MM.1S (cell line): ENCODE measurements around the gene SH3RF3.

Experiments
- DNase-seq: peaks from one replicate; pipeline ENCODE4 v3.0.0-alpha.2; 2015
- H2AFZ ChIP-seq: fragments of 300-600 bp; sonication (generic); 2 replicates; pipeline ENCODE4 v1.6.0; 2016; ENCODE audit warnings: antibody characterized with exemption, low read length
- H3F3A ChIP-seq: fragments of 300-600 bp; sonication (generic); 2 replicates; pipeline ENCODE4 v1.6.1; 2016; ENCODE audit warnings: mild to moderate bottlenecking, antibody characterized with exemption, low read length, moderate library complexity, mixed read lengths; ENCODE audit not compliant: insufficient read depth
- H3K27ac ChIP-seq: fragments of 300-600 bp; sonication (generic); 2 replicates; pipeline ENCODE4 v1.5.1; 2016; ENCODE audit warnings: mild to moderate bottlenecking, low read length
- H3K27me3 ChIP-seq: fragments of 300-600 bp; sonication (generic); replicated peaks from 2 replicates; pipeline ENCODE4 v1.6.0; 2016; ENCODE audit warnings: low read length; ENCODE audit not compliant: insufficient read depth
- H3K36me3 ChIP-seq: fragments of 300-600 bp; sonication (generic); replicated peaks from 2 replicates; pipeline ENCODE4 v1.6.1; 2016; ENCODE audit warnings: mild to moderate bottlenecking, low read length, mixed read lengths; ENCODE audit not compliant: insufficient read depth
- H3K4me1 ChIP-seq: fragments of 300-600 bp; sonication (generic); 2 replicates; pipeline ENCODE4 v1.6.1; 2016; ENCODE audit warnings: low read length, mixed read lengths
- H3K4me2 ChIP-seq: fragments of 300-600 bp; sonication (generic); 2 replicates; pipeline ENCODE4 v1.6.0; 2016; ENCODE audit warnings: low read depth, low read length
- H3K4me3 ChIP-seq: fragments of 300-600 bp; sonication (generic); 2 replicates; pipeline ENCODE4 v1.5.1; 2016; ENCODE audit warnings: low read length, mixed read lengths
- H3K79me2 ChIP-seq: fragments of 300-600 bp; sonication (generic); 2 replicates; pipeline ENCODE4 v1.6.1; 2016; ENCODE audit warnings: mixed run types, low read length, mixed read lengths
- H3K9ac ChIP-seq: fragments of 300-600 bp; sonication (generic); 2 replicates; pipeline ENCODE4 v1.6.1; 2016; ENCODE audit warnings: low read length, mixed read lengths
- H3K9me2 ChIP-seq: fragments of 300-600 bp; sonication (generic); replicated peaks from 2 replicates; pipeline ENCODE4 v1.6.1; 2016; ENCODE audit warnings: mild to moderate bottlenecking, low read length, mixed read lengths; ENCODE audit not compliant: insufficient read depth
- H3K9me3 ChIP-seq: fragments of 300-600 bp; sonication (generic); replicated peaks from 2 replicates; pipeline ENCODE4 v1.6.1; 2016; ENCODE audit warnings: mild to moderate bottlenecking, low read length, mixed read lengths; ENCODE audit not compliant: insufficient read depth
- H4K20me1 ChIP-seq: fragments of 300-600 bp; sonication (generic); 2 replicates; pipeline ENCODE4 v1.6.1; 2016; ENCODE audit warnings: mild to moderate bottlenecking, low read length, moderate library complexity, mixed read lengths; ENCODE audit not compliant: insufficient read depth
- EZH2 ChIP-seq: fragments of 300-600 bp; sonication (generic); optimal IDR thresholded peaks from 2 replicates; pipeline ENCODE3; 2017; ENCODE audit warnings: low read depth, mild to moderate bottlenecking, antibody characterized with exemption, low read length, mixed read lengths
- EZH2phosphoT487 ChIP-seq: fragments of 300-600 bp; sonication (generic); IDR thresholded peaks from 2 replicates; pipeline ENCODE4 v1.6.1; 2018; ENCODE audit warnings: antibody characterized with exemption, low read length
- TF ChIP-seq, protein P1 (sequence below): fragments of 300-600 bp; sonication (generic); IDR thresholded peaks from 2 replicates; pipeline ENCODE4 v1.5.1; 2016; ENCODE audit warnings: antibody characterized with exemption, low read length, mixed read lengths

The SH3RF3 gene

DNA sequence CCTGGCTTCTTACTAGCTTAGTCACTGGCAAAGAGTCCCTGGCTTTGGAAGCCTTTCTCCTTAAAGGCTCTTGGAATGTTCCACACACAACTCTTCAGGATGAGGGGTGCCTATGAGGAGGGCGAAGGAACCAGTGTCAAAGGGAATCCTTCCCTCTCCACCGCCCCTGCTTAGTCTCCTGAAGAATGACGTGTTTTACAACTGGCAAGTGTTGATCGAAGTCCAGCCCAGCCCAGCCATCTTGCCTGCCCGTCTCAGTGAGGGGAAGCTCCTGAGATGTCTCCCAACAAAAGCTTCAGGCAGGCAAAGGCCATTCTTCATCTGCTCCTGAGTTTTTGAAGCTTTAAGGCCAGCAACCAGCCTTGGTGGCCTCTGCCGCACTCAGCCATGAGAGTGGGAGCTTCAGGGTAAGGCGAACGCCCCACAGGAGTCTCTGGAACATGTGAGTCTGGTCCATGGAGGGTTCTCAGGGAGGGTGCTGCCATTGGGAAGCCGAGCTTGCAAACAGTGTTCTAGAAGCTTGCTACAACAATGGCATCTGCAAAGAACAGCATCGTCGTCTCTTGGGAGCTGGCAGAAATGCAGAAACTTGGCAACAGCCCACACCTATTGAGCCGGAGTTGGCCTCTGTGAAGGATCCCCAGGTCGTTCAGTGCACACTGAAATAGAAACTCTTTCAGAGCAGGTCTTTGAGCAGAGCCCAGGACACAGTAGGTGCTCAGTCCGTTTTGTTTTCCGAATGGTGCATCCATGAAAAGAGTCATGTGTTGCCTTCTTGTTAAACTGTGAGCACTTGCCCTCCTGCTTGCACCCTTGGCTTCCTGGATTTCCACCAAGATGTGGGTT lies 264.0 kb downstream of the SH3RF3 start:
- no peaks in the 10 kb centered on the region for H3K36me3 ChIP-seq
- no peaks in the 10 kb centered on the region for H4K20me1 ChIP-seq
- H3K9me2 ChIP-seq, result no peaks in the 10 kb centered on the region
- DNase-seq, result no peak
- no peak overlapping the region for H3K4me2 ChIP-seq
- H3K4me3 ChIP-seq, result no peak overlapping the region
- no peaks in the 10 kb centered on the region for H3K9me3 ChIP-seq
- no peaks in the 10 kb centered on the region for H3K27me3 ChIP-seq
- H3K79me2 ChIP-seq, result no peaks in the 10 kb centered on the region
- H3K27ac ChIP-seq, result no peak overlapping the region
- TF ChIP-seq, protein P1, sequence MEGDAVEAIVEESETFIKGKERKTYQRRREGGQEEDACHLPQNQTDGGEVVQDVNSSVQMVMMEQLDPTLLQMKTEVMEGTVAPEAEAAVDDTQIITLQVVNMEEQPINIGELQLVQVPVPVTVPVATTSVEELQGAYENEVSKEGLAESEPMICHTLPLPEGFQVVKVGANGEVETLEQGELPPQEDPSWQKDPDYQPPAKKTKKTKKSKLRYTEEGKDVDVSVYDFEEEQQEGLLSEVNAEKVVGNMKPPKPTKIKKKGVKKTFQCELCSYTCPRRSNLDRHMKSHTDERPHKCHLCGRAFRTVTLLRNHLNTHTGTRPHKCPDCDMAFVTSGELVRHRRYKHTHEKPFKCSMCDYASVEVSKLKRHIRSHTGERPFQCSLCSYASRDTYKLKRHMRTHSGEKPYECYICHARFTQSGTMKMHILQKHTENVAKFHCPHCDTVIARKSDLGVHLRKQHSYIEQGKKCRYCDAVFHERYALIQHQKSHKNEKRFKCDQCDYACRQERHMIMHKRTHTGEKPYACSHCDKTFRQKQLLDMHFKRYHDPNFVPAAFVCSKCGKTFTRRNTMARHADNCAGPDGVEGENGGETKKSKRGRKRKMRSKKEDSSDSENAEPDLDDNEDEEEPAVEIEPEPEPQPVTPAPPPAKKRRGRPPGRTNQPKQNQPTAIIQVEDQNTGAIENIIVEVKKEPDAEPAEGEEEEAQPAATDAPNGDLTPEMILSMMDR, result no peak
- TF ChIP-seq EZH2phosphoT487 (no peak), EZH2 (no peak)
- H3K4me1 ChIP-seq, result no peaks in the 10 kb centered on the region
- no peak overlapping the region for H3K9ac ChIP-seq
- H2AFZ ChIP-seq, result no peak overlapping the region
- H3F3A ChIP-seq, result no peaks in the 10 kb centered on the region

DNA sequence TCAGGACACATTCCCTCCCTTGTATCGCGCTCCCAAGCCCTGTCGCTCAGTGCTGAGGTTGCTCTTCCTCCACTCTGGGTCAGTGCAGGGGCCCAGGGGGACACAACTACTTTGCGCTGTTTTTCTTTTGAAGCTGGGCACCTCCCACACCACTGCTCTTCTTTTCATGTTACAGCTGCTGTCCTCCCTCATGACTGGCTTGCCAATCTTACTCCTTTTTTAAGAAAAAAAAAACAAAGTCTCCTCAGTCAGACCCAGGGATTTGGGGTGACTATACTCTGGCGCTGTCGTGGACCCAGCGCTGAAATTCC lies 264.6 kb downstream of the SH3RF3 start:
- Histone ChIP-seq H3F3A (no peaks in the 10 kb centered on the region), H2AFZ (no peak overlapping the region), H3K27ac (no peak overlapping the region), H3K9ac (no peak overlapping the region), H3K4me3 (no peak overlapping the region), H3K9me3 (no peaks in the 10 kb centered on the region), H3K9me2 (no peaks in the 10 kb centered on the region), H3K27me3 (no peaks in the 10 kb centered on the region), H3K36me3 (no peaks in the 10 kb centered on the region), H3K79me2 (no peaks in the 10 kb centered on the region), H4K20me1 (no peaks in the 10 kb centered on the region), H3K4me1 (no peaks in the 10 kb centered on the region), H3K4me2 (no peak overlapping the region)
- no peak for DNase-seq
- TF ChIP-seq, protein P1, result no peak
- TF ChIP-seq EZH2 (no peak), EZH2phosphoT487 (no peak)

GRCh38 chr2:109395494-109396201 lies 266.6 kb downstream of the SH3RF3 start:
- H3K4me2 ChIP-seq, result no peak overlapping the region
- no peak overlapping the region for H3K4me3 ChIP-seq
- DNase-seq, result no peak
- no peaks in the 10 kb centered on the region for H3K79me2 ChIP-seq
- H2AFZ ChIP-seq, result no peak overlapping the region
- no peak overlapping the region for H3K9ac ChIP-seq
- no peaks in the 10 kb centered on the region for H3K36me3 ChIP-seq
- H3K27ac ChIP-seq, result no peak overlapping the region
- H3K4me1 ChIP-seq, result no peaks in the 10 kb centered on the region
- H3K9me3 ChIP-seq, result no peaks in the 10 kb centered on the region
- no peaks in the 10 kb centered on the region for H3K9me2 ChIP-seq
- no peaks in the 10 kb centered on the region for H3K27me3 ChIP-seq
- no peaks in the 10 kb centered on the region for H4K20me1 ChIP-seq
- no peaks in the 10 kb centered on the region for H3F3A ChIP-seq
- no peak for TF ChIP-seq EZH2phosphoT487
- TF ChIP-seq, protein P1, result no peak
- no peak for TF ChIP-seq EZH2
